PFSK-1 (cell line): Measurements from ENCODE around the gene BAIAP3.
A peak's percentile ranks its signal among the peaks of the same experiment; 100 is the strongest.

Experiments used
- FOXP2 ChIP-seq: optimal IDR thresholded peaks from 2 replicates; pipeline ENCODE3; 2011; ENCODE audit warnings: borderline replicate concordance, control low read depth, inconsistent platforms; ENCODE audit not compliant: insufficient read depth; ENCODE audit errors: extremely low read length, extremely low read depth
- POLR2AphosphoS5 ChIP-seq: IDR thresholded peaks from 2 replicates; pipeline ENCODE4 v1.6.1; 2012; ENCODE audit warnings: low read depth, mild to moderate bottlenecking, control low read depth, low read length, moderate library complexity
- SIN3A ChIP-seq: IDR thresholded peaks from 2 replicates; pipeline ENCODE4 v1.6.1; 2012; ENCODE audit warnings: mild to moderate bottlenecking, low read length, moderate library complexity, borderline replicate concordance; ENCODE audit not compliant: insufficient read depth
- TAF1 ChIP-seq: IDR thresholded peaks from 2 replicates; pipeline ENCODE4 v1.6.1; 2012; ENCODE audit warnings: low read length, control low read depth, borderline replicate concordance; ENCODE audit not compliant: insufficient read depth
- TF ChIP-seq, protein P1 (sequence below), 2 experiments: IDR thresholded peaks; 2 replicates each; pipeline versions ENCODE4 v1.6.1 to v1.8.0; 2011 to 2012; ENCODE audit warnings: low read depth in 2 of 2, low read length in 2 of 2, control low read depth in 1 of 2, inconsistent platforms in 1 of 2, mild to moderate bottlenecking in 1 of 2, moderate library complexity in 1 of 2; ENCODE audit not compliant: insufficient read depth in 1 of 2

Gene BAIAP3

DNA sequence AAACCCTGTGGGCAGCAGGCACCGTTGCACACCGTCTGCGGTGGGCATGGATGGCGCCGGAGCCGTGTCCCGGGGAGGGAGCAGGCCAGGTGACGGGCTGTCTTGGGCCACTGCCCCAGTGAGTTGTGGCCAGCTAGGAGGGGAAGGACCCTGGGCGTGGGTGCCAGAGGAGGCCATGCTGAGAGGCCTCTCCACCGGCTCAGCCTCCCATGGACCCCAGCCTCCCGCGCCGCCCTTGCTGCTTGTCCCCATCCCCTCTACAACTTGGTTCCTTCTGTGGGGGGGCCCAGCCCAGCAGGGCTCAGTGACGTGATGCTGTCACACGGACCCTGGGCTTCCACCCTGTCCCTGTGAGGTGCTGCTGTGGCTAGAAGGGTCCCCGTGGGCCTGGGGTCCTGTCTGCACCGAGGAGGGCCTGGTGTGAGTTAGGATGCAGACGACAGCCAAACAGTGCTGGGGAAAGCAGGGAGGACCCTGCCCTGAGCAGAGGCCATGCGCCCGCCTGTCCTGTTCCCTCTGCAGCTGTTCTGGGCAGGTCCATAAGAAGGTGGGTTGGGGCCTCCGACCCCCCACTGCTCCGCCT lies 12.7 kb upstream of the BAIAP3 start:
- TF ChIP-seq POLR2AphosphoS5 (no peak), SIN3A (no peak), FOXP2 (no peak), TAF1 (no peak)
- TF ChIP-seq, protein P1, sequence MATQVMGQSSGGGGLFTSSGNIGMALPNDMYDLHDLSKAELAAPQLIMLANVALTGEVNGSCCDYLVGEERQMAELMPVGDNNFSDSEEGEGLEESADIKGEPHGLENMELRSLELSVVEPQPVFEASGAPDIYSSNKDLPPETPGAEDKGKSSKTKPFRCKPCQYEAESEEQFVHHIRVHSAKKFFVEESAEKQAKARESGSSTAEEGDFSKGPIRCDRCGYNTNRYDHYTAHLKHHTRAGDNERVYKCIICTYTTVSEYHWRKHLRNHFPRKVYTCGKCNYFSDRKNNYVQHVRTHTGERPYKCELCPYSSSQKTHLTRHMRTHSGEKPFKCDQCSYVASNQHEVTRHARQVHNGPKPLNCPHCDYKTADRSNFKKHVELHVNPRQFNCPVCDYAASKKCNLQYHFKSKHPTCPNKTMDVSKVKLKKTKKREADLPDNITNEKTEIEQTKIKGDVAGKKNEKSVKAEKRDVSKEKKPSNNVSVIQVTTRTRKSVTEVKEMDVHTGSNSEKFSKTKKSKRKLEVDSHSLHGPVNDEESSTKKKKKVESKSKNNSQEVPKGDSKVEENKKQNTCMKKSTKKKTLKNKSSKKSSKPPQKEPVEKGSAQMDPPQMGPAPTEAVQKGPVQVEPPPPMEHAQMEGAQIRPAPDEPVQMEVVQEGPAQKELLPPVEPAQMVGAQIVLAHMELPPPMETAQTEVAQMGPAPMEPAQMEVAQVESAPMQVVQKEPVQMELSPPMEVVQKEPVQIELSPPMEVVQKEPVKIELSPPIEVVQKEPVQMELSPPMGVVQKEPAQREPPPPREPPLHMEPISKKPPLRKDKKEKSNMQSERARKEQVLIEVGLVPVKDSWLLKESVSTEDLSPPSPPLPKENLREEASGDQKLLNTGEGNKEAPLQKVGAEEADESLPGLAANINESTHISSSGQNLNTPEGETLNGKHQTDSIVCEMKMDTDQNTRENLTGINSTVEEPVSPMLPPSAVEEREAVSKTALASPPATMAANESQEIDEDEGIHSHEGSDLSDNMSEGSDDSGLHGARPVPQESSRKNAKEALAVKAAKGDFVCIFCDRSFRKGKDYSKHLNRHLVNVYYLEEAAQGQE (IDR thresholded peaks at IDR 0.05; ENCODE audit: insufficient read depth in 1 of 2, low read depth in 2 of 2, low read length in 2 of 2) = no peak

DNA sequence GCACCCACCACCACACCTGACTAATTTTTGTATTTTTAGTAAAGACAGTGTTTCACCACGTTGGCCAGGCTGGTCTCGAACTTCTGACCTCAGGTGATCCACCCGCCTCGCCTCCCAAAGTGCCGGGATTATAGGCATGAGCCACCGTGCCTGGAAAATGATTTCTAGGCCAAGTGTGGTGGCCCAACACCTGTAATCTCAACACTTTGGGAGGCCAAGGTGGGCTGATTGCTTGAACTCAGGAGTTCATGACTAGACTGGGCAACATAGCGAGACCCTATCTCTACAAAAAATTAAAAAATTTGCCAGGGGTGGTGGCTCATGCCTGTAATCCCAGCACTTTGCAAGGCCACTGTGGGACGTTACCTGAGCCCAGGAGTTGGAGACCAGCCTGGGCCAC lies 11.0 kb upstream of the BAIAP3 start:
- TF ChIP-seq, protein P1 (IDR thresholded peaks at IDR 0.05; ENCODE audit: insufficient read depth in 1 of 2, low read depth in 2 of 2, low read length in 2 of 2) = no peak
- no peak for TF ChIP-seq POLR2AphosphoS5

DNA sequence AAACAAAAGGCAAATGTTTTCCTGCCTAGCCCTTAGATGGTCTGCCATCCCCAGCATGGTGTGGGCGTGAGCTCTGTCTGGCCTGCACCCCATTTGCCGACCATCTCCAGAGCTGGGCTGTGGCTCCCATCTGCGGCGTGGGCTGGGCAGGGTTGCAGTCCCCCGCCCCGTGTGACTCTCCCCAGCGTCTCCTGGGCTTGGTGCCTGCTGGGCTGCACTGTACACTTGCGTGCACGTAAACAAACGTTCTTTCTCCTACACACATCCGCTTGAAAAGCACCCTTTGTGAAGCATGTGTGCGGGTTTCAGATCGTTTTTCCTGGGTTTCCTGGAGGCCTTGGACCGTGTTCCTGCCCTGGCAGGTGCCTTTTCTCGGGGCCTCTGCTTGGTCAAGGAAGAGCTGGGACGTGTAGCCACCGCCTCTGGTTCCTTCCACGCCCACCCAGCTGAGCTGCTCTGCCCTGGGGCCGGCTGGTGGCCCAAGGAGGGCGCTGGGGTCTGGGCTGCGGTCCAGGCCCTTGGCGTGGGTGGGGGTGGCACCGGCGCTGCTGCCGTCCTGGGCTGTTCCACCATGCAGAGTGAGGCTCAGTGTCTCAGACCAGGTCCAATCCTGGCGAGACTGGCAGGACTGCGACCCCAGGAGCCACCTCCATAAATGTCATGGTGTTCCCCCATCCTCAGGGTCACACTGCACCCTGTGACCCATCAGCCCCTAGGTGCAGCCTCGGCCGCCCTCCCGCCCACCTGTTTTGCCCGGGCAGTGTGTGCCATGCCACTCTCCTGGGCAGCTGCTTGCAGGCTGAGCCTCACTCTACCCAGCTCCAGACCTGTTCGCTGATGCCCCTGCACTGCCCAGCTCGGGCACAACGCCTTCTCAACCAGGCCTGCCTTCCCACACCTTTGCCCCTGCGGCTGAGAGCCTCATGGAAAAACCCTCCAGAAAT lies 9.9 kb upstream of the BAIAP3 start:
- TF ChIP-seq FOXP2 = no peak
- TF ChIP-seq SIN3A = no peak
- peak; percentile 6; the same call in 1 of the 2 replicates for TF ChIP-seq POLR2AphosphoS5
- TF ChIP-seq TAF1 = no peak

DNA sequence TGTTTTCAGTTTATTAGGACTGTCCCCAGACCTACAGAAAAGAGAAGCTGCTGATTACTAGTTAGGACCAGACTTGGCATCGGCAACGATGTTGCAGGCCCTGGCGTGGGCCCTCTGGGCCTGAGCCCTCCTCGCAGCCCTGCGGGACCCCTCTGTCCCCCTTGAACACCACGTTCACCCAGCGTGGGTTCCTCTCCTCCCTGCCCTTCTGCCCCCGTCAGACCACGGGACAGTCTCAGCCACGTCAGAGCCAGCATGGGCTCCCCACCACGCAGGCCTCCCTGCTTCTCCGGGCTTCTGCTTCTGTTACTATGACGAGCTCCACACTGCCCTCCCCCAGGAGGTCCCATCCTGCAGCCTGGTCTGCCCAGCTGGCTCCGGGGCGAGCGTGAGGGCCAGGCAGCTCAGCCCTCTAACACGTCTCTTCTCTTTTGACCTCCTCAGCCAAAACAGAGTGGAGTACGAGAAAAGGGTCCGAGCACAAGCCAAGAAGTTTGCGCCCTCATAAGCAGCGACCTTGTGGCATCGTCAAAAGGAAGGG lies 9.1 kb upstream of the BAIAP3 start:
- TF ChIP-seq FOXP2 = no peak
- TF ChIP-seq POLR2AphosphoS5 = no peak
- no peak for TF ChIP-seq SIN3A
- no peak for TF ChIP-seq TAF1
- TF ChIP-seq, protein P1 (IDR thresholded peaks at IDR 0.05; ENCODE audit: insufficient read depth in 1 of 2, low read depth in 2 of 2, low read length in 2 of 2) = no peak

DNA sequence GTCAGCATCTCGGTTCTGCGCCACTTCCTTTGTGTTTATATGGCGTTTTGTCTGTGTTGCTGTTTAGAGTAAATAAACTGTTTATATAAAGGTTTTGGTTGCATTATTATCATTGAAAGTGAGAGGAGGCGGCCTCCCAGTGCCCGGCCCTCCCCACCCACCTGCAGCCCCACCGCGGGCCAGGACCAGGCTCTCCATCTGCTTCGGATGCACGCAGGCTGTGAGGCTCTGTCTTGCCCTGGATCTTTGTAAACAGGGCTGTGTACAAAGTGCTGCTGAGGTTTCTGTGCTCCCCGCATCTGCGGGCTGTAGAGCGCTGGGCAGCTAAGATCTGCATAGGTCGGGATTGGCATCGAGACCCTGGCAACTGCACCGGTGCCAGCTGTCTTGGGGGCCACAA lies 8.2 kb upstream of the BAIAP3 start:
- TF ChIP-seq POLR2AphosphoS5 = no peak; the same call in 1 of the 2 replicates
- TF ChIP-seq, protein P1 (IDR thresholded peaks at IDR 0.05; ENCODE audit: insufficient read depth in 1 of 2, low read depth in 2 of 2, low read length in 2 of 2) = no peak
- TF ChIP-seq TAF1 = no peak
- TF ChIP-seq SIN3A = no peak
- no peak for TF ChIP-seq FOXP2
